Measurements from ENCODE around the gene KRTAP16-1.

The KRTAP16-1 gene

GRCh38 chr17:41329279-41329948 lies 20.3 kb upstream of the KRTAP16-1 start:
- DNase-seq = peak; percentile 40

DNA sequence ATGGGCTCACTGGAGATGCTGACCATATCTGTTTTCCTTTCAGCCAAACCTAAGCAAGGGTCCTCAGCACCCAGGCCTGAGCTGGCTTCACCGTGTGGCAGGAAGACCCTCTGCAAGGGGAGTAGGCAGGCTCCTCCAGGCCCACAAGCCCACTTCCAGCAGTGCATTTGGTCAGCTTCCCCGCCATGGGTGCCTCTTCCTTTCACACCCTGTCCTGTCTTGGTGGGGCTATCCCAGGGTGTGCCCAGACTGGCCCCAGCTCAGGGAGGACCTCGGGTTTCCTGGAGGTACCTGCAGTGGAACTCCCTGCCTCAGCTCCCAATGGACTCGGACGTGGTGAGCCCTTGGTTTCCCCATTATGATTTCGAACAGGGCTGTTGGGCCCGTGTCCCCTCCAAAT lies 19.1 kb upstream of the KRTAP16-1 start:
- no peak for DNase-seq

DNA sequence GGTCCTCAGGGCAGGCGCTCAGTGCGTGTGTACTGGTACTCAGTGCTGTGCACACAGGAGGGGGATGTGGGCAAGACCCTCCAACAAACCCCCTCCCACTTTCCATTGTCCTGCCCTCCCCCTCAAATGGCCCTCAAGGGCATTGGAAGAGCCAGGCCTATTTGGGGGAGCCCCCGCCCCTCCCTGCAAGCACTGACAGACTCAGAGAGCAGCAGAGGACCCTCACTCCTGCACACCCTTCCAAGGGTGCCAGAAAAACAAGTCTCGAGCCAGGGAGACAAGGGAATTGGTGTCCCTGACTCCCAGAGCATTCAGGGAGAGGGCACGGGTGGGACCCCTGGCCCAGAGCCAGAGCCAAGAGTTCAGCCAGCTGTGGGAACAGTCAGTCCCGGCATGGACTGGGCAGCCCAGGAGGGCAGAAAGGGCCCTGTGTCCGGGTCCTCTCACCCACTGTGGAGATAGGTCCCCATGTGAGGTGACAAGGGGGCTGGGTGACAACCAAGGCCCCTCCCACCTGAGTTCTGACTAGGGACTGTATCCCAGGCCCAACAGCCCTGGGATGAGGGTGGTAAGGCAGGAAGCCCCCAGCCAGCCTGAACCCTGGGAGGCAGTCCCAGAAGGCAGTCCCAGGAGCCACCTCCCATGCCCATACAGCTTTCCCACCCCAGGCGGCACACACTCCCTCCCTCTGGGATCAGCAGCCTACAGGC lies 18.5 kb upstream of the KRTAP16-1 start:
- DNase-seq = no peak

DNA sequence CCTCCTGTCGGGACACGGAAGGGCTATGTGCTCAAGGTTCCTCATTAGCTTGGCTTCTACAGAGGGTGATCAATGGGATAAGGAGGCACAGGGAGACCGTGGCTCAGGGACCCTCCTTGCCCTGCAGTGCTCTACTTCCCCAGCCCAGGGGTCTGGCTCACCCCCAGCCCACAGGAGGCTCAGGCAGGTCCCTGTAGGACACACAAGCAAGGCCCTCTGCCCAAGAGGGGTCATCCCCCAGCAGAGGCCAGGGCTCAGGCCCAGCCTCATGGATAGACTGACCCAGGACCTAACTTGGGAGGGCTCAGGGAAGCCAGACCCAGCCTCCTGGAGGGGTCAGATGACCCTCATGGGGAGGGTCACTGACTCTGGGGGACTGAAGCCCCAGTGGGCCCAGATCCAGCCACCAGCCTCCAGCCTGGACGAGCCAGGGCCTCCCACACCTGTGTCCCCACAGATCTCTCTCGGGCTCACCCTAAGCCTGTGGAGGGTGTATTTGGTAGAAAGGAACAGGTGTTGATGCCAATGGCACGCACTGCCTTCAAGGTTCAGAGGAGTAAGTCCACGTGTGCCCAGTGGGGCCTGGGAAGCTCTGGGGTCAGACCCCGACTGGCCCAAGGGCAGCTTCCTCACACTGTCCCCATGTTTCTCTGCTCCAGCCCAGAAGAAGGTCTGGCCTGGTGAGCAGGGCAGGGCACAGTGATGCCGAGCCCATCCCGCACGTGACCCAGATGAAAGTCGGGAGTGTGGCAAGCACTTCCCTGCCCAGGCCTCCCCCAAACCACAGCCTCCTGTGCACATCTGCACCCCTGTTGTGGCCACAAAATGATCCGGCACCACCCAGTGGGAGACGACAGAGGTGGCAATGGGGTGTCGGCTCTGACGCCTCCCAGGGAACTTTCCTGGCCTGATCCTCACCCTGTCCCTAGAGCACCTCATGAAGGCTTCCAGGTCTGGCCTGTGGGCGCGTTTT lies 17.4 kb upstream of the KRTAP16-1 start:
- no peak for DNase-seq

- no peak for DNase-seq
Observed at GRCh38 chr17:41325611-41326010, 16.5 kb upstream of the KRTAP16-1 start.

GRCh38 chr17:41325126-41325525 lies 16.0 kb upstream of the KRTAP16-1 start:
- no peak for DNase-seq

GRCh38 chr17:41324180-41325075 lies 15.3 kb upstream of the KRTAP16-1 start:
- no peak for DNase-seq

GRCh38 chr17:41322903-41323895 lies 14.1 kb upstream of the KRTAP16-1 start:
- DNase-seq = no peak

GRCh38 chr17:41322094-41322902 lies 13.2 kb upstream of the KRTAP16-1 start:
- DNase-seq = peak; percentile 60

DNA sequence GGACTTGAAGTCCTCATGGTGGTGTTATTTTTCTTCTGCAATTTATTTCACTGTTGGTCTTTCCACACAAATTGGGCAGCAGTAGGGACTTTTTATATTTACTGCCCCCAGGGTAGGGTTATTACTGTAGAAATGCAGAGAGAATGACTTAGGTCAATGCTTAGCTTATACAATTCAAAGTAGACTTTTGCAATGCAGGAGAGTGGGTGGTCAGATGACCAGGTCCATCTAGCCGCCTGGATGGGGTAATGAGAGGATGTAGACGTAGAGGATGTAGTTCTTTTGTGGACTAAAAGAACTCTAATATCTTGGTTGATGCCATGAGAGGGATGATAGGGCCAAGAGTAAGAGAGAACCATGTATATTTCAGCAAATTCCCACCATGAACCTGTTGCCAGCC lies 9.1 kb upstream of the KRTAP16-1 start:
- DNase-seq = no peak

- DNase-seq = no peak
Observed at GRCh38 chr17:41315814-41316445, 6.8 kb upstream of the KRTAP16-1 start.

DNA sequence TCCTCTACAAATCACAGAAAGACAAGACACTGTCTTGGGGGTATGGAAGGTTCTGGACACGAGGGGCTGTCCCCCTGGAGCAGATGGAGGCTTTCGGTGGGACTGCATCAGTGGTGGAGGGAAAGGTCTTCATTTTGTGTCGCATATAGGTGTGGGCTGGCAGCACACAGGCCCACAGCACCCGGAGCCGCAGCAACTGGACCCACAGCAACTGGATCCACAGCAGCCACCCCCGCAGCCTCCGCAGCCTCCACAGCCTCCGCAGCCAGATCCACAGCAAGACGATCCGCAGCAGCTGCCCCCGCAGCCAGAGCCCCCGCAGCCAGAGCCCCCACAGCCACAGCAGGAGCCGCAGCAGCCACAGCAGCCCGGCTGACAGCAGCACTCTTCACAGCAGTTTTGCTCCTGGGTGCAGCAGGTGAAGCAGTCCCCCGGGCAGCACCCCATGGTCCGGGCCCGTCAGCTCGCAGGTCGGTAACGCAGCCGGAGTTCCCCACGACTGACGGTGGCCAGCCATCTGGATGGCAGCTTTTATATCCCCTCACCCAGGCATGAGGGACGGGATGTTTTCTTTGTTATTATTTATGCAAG lies 6.2 kb upstream of the KRTAP16-1 start, which contains the start of gene KRTAP17-1:
TSS of gene KRTAP17-1 (minus strand) at position 507 of the 591 bp plus-strand sequence. CDS start at position 447, 60 bp downstream.
- no peak for DNase-seq

DNA sequence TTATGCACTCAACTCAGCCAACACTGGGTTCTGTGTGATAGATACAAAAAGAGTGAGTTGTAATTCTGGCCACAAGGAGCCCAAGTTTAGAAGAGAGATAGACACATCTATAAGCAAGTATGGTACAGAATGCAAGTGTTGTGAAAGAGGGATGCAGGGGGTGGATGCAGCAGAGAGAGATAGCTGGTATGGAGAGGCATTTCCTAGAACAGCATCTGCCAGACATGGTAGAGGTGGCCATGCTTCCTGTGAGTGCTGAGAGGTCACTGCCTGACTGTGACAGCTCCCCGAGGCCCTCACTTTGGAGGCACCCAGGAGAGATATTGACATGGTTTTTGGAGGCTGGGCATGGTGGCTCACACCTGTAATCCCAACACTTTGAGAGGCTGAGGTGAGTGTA lies 2.0 kb upstream of the KRTAP16-1 start:
- DNase-seq = no peak

DNA sequence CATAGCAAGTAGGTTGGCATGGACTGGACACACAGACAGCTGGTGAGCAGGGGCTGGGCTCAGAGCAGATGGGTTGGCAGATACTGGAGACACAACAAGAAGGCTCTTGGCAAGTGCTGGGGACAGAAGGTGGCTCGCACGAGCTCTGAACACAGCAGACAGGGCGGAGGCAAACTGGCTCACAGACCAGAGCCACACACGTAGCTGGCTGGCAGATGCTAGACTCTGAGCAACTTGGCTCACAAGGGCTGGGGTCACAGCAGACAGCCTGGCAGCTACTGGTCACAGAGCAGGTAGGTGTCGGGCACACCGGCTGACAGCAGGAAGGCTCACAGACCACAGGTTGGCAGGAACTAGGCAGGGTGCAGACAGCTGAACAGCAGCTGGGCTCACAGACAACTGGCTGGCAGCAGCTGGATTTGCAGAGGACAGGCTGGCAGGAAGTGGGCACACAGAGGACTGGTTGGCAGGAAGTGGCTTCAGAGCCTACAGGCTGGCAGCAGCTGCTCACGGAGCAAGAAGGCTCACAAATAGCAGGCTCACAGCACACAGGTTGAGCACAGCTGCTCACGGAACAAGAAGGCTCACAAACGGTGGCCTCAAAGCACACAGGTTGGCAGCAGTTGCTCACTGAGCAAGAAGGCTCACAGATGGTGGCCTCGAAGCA lies 725 bp downstream of the KRTAP16-1 start:
- DNase-seq = no peak

- no peak for DNase-seq
Observed at GRCh38 chr17:41307647-41308046, 1.5 kb downstream of the KRTAP16-1 start.

GRCh38 chr17:41304091-41304490 lies 5.0 kb downstream of the KRTAP16-1 start:
- no peak for DNase-seq

DNA sequence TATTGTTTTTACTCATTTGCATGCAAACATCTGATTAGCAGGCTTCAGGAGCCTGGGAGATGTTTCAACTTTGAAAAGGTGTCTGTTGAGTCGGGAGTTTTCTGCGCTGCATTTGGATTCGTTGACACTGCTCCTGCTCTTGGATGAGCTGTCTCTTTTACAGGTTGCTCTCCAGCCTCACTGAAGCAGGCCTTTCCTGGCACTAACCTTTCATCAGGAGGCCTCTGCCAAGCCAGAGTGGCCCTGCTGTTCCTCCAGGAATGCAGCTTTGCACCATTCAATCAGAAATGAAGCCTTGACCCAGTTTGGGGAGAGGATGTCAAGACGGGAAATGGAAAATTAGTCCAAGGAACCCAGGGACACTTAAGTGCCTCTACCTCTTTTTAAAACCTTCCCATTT lies 6.1 kb downstream of the KRTAP16-1 start:
- DNase-seq = no peak
